HEK293 (cell line): ENCODE measurements around the gene CYTH4.
A peak's percentile ranks its signal among the peaks of the same experiment; 100 is the strongest.

Experiments
- CTCF ChIA-PET: fragments of 350-600 bp; formaldehyde crosslinking; extraction: SDS; loops from one replicate; lab custom pipeline; 2021; ENCODE audit warnings: antibody characterized with exemption; lab: Yijun Ruan, JAX
- POLR2A ChIA-PET: fragments of 300-600 bp; formaldehyde crosslinking; extraction: SDS; loops from one replicate; lab custom pipeline; 2020; ENCODE audit warnings: antibody characterized with exemption, inconsistent platforms; lab: Yijun Ruan, JAX
- H3K27ac ChIP-seq: fragments of 200-500 bp; sonication (Bioruptor generic); 2 replicates; pipeline ENCODE4 v1.5.1; 2014; ENCODE audit warnings: low read depth, low read length, control low read depth, inconsistent platforms; ENCODE audit errors: extremely low read depth
- H3K36me3 ChIP-seq, 2 experiments: fragments of 200-500 bp in 1 of 2; sonication (Bioruptor generic) in 1 of 2; 1 replicate in 1 of 2; 2 replicates in 1 of 2; pipeline ENCODE4 v1.5.1; 2014 to 2017; ENCODE audit warnings: inconsistent platforms in 2 of 2, low read length in 2 of 2; ENCODE audit not compliant: control insufficient read depth in 2 of 2, insufficient read depth in 1 of 2
- H3K4me1 ChIP-seq: fragments of 200-500 bp; sonication (Bioruptor generic); 2 replicates; pipeline ENCODE4 v1.5.1; 2014; ENCODE audit warnings: mild to moderate bottlenecking, low read length, inconsistent platforms; ENCODE audit not compliant: control insufficient read depth, insufficient read depth
- H3K4me3 ChIP-seq: 2 replicates; pipeline ENCODE4 v1.5.1; 2011; ENCODE audit warnings: low read depth, mild to moderate bottlenecking, control low read depth, low read length, moderate library complexity
- H3K9me3 ChIP-seq: fragments of 200-500 bp; sonication (Bioruptor generic); 2 replicates; pipeline ENCODE4 v1.5.1; 2014; ENCODE audit warnings: low read depth, low read length, inconsistent platforms; ENCODE audit not compliant: control insufficient read depth, insufficient read depth
- EGR2 ChIP-seq: fragments of 450-650 bp; formaldehyde crosslinking; IDR thresholded peaks from 2 replicates; pipeline ENCODE4 v1.5.1; 2016; ENCODE audit warnings: low read depth, missing biosample characterization, missing genetic modification characterization
- HIC1 ChIP-seq: fragments of 450-650 bp; formaldehyde crosslinking; IDR thresholded peaks from 2 replicates; pipeline ENCODE4 v1.5.1; 2016; ENCODE audit warnings: missing biosample characterization, missing genetic modification characterization
- KLF1 ChIP-seq: fragments of 450-650 bp; formaldehyde crosslinking; IDR thresholded peaks from 2 replicates; pipeline ENCODE4 v1.5.1; 2016; ENCODE audit warnings: missing biosample characterization, missing genetic modification characterization
- ZFHX2 ChIP-seq: fragments of 450-650 bp; formaldehyde crosslinking; conservative IDR thresholded peaks from 2 replicates; pipeline ENCODE4 v1.5.1; 2016; ENCODE audit warnings: missing biosample characterization, missing genetic modification characterization
- ZNF16 ChIP-seq: fragments of 450-650 bp; formaldehyde crosslinking; IDR thresholded peaks from 2 replicates; pipeline ENCODE4 v1.5.1; 2016; ENCODE audit warnings: low read depth, missing biosample characterization, missing genetic modification characterization
- ZNF311 ChIP-seq: fragments of 450-650 bp; formaldehyde crosslinking; IDR thresholded peaks from 2 replicates; pipeline ENCODE4 v1.5.1; 2017; ENCODE audit warnings: missing biosample characterization, missing genetic modification characterization, borderline replicate concordance
- ZNF658 ChIP-seq: fragments of 450-650 bp; formaldehyde crosslinking; IDR thresholded peaks from 2 replicates; pipeline ENCODE4; 2016; ENCODE audit warnings: missing biosample characterization, missing genetic modification characterization
- ZNF768 ChIP-seq: fragments of 450-650 bp; formaldehyde crosslinking; IDR thresholded peaks from 2 replicates; pipeline ENCODE4 v1.5.1; 2018; ENCODE audit warnings: missing biosample characterization, mild to moderate bottlenecking, missing genetic modification characterization
- TF ChIP-seq, protein P1 (sequence below): fragments of 450-650 bp; formaldehyde crosslinking; IDR thresholded peaks from 2 replicates; pipeline ENCODE4 v1.5.1; 2017; ENCODE audit warnings: missing biosample characterization, mild to moderate bottlenecking, missing genetic modification characterization, moderate library complexity
- TF ChIP-seq, protein P2 (sequence below): fragments of 450-650 bp; formaldehyde crosslinking; IDR thresholded peaks from 2 replicates; pipeline ENCODE4 v1.5.1; 2016; ENCODE audit warnings: missing biosample characterization, missing genetic modification characterization

The CYTH4 gene

GRCh38 chr22:37312549-37313183 is 30.4 kb downstream of the CYTH4 start:
- Histone ChIP-seq H3K27ac (no peak overlapping the region), H3K4me3 (no peak overlapping the region), H3K9me3 (no peaks in the 10 kb centered on the region), H3K4me1 (0 out of 2 replicates have a peak, but pooled peaks cover under 1% of the 10 kb centered on the region), H3K36me3 (no peaks in the 10 kb centered on the region)
- CTCF ChIA-PET: interaction anchor here (0.6 to 7.0 kb wide), 5 partner anchors 48 to 171 kb away, joined by 3 to 273 read pairs (median 4); no protein-coding TSS in a partner anchor
- TF ChIP-seq KLF1 (no peak), ZNF16 (tag by site-specific recombination) (peak; percentile 92)
- POLR2A ChIA-PET: no interaction called here

DNA sequence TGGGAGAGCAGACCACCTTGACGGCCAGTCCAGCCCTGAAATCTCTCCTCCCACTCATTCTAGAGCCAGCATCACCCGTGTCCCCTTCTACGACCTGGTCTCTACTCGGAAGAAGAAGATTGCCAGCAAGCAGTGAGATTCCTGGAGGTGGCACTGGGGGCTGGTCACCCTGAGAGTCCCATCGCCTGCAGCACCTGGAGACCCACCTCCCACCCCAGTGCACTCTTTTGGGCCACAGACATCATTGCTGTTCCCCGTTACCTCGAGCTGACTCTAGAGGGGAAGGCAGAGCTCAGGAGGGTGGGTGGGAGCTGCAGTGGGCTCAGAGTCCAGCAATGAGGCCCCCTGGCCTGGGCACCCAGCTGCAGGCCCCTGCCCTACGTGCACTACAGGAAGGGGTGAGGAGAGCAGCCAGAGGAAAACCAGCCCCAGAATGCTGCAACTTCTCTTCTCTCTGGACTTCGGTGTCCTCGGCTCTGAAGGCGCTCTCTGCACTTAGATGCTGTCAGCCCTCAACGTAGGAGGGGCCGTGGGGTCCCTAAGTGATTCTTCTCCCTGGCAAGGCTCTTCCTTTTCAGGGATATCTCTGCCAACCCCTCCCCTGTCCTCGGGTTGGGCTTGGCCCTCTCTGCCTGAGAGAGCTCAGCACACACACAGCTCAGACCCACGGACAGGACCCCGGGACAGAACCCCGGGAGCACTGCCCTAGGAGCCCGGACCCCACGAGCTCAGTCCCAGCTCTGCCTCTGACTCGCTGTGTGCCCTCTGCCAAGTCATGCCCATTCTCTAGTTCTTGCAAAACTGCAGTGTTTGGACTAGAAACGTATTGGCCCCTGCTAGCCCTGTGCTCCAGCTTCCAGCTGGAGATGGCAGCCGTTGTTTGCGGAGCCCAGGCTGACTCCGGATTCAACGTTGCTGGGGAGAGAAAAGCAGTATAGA is 31.3 kb downstream of the CYTH4 start:
- H3K27ac ChIP-seq: no peak overlapping the region
- no peaks in the 10 kb centered on the region for H3K36me3 ChIP-seq
- CTCF ChIA-PET: interaction anchor here (1.6 to 7.0 kb wide), 4 partner anchors 10 to 159 kb away, joined by 4 to 273 read pairs (median 6); no protein-coding TSS in a partner anchor
- H3K4me1 ChIP-seq: no peaks in the 10 kb centered on the region
- H3K9me3 ChIP-seq: no peaks in the 10 kb centered on the region
- POLR2A ChIA-PET: interaction anchor here (1.1 kb wide), 1 partner anchor 141 kb away, joined by 3 read pairs; no protein-coding TSS in a partner anchor
- no peak overlapping the region for H3K4me3 ChIP-seq
- TF ChIP-seq, protein P1, sequence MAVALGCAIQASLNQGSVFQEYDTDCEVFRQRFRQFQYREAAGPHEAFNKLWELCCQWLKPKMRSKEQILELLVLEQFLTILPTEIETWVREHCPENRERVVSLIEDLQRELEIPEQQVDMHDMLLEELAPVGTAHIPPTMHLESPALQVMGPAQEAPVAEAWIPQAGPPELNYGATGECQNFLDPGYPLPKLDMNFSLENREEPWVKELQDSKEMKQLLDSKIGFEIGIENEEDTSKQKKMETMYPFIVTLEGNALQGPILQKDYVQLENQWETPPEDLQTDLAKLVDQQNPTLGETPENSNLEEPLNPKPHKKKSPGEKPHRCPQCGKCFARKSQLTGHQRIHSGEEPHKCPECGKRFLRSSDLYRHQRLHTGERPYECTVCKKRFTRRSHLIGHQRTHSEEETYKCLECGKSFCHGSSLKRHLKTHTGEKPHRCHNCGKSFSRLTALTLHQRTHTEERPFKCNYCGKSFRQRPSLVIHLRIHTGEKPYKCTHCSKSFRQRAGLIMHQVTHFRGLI (tag by site-specific recombination): peak; percentile 36; the same call in 1 of the 2 replicates
- TF ChIP-seq ZNF768 (tag by site-specific recombination) (no peak), HIC1 (no peak)
- TF ChIP-seq, all 188 proteins: peak for 1

DNA sequence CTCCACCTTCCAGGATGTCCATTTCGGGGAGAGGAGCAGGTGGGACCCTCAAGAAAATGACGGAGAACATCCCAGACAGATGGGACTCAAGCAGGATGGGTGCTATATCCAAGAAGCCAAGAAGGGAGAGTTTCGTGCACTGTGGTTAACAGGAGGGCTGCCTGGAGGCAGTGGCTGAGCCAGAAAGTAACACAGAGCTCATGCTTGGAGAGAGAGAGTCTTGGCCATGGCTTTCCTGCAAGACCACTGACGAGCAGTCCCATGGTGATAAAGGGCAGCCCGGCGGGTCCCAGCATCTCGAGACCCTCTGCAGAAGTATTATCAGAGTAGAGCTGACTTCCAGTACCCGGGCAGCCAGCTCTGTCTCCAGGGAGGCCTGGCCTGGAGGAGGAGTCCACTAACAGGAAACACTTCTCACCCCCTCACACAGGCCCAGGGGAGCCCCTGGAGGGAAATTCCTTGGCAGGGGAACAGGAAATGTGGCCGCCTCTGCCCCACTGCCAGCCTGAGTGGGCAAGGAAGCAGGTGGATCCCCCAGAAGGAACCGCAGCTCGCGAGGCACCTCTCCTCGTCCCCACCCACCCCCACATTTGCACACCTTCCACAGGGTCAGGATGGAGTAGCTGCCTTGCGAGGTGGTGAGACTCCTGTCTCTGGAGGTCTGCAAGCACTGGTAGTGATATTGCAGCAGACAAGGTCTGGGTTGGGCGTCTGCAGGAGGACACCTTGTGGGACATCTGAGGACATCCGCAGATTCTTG is 32.2 kb downstream of the CYTH4 start:
- no peak for TF ChIP-seq ZNF311 (tag by site-specific recombination)
- no peak for TF ChIP-seq ZNF658
- TF ChIP-seq EGR2 (tag by site-specific recombination): peak; percentile 51; the same call in 1 of the 2 replicates
- peak; percentile 45 for TF ChIP-seq ZFHX2 (tag by site-specific recombination)
- TF ChIP-seq, protein P2, sequence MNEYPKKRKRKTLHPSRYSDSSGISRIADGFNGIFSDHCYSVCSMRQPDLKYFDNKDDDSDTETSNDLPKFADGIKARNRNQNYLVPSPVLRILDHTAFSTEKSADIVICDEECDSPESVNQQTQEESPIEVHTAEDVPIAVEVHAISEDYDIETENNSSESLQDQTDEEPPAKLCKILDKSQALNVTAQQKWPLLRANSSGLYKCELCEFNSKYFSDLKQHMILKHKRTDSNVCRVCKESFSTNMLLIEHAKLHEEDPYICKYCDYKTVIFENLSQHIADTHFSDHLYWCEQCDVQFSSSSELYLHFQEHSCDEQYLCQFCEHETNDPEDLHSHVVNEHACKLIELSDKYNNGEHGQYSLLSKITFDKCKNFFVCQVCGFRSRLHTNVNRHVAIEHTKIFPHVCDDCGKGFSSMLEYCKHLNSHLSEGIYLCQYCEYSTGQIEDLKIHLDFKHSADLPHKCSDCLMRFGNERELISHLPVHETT: no peak
- CTCF ChIA-PET: interaction anchor here (1.6 to 7.0 kb wide), 6 partner anchors 10 to 253 kb away, joined by 4 to 273 read pairs (median 8); no protein-coding TSS in a partner anchor
- H3K36me3 ChIP-seq: no peaks in the 10 kb centered on the region
- no peak overlapping the region for H3K4me3 ChIP-seq
- no peaks in the 10 kb centered on the region for H3K4me1 ChIP-seq
- POLR2A ChIA-PET: interaction anchor here (1.1 kb wide), 1 partner anchor 140 kb away, joined by 3 read pairs; no protein-coding TSS in a partner anchor
- H3K27ac ChIP-seq: no peak overlapping the region
- no peaks in the 10 kb centered on the region for H3K9me3 ChIP-seq
